Stimulated activated naive CD4-positive, alpha-beta T cell treated with Interleukin-2 at 50 U/mL for 16 hours (primary cell): ENCODE results near the gene HMGCR.

Experiments used
- DNase-seq: peaks from one replicate; lab custom pipeline; 2025; lab: John Stamatoyannopoulos, UW

Gene HMGCR

DNA sequence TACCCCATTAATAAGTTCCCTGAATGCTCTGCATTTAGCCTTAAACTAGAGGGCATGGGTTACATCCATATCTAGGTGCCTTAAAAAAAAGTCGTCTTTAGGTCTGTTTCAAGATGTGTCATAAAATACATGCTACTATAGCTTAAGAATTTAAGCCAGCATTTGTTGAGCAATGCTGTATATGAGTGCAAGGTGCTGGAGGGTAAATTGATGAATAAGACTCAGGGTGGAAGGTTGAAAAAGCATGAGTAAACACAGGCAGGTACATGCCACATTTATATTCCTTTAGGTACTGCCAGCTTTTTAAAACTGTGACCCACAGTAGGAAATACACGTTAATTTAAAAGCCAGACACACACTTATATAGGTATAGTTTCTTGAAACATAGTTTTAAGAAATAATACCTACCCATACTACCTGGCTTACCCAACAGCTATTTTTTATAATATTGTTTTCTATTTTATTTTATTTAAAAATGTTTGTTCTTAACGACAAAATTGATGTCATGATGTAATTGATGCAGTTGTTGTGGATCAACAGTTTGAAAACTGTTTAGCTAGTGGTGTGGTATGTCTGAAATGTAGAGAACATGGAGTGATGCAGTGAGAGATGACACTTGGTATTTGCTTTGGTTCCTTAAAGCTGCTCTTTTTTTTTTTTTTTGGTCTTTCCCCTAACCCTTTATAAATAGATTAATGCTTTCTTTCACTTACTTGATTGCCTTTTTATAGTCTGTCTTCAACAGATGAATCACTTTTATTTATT is 3.9 kb downstream of the HMGCR start:
- DNase-seq: no peak

DNA sequence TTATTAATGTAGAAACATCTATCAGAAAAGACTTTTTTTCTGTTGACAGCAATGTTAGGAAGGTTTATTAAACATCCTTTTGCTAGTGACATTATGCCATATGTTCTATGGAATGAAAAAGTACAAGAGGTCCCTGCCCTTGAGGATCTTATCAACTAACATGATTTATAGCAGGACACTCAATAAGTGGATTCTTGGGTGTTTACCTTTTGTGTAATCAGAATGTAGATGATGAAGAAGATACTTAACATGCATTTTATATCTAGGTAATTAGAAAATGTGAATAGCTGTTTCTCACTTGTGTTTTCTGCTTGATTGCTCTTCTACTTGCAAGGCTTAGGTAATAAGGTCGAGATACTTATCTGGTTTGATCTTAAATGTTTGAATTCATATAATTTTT is 4.9 kb downstream of the HMGCR start:
- no peak for DNase-seq

DNA sequence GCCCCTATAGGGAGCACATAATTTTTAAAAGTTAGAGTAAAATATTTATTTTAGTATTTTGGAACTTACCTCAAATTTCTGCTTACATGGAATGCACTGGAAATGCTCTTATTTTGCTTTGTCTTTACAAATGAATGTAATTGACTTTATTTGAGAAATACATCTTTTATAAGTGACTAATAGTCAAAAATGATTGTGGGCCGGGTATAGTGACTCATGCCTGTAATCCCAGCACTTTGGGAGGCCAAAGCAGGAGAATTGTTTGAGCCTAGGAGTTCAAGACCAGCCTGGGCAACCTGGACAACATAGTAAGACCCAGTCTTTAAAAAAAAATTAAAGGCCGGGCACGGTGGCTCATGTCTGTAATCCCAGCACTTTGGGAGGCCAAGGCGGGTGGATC is 5.8 kb downstream of the HMGCR start:
- DNase-seq: no peak

DNA sequence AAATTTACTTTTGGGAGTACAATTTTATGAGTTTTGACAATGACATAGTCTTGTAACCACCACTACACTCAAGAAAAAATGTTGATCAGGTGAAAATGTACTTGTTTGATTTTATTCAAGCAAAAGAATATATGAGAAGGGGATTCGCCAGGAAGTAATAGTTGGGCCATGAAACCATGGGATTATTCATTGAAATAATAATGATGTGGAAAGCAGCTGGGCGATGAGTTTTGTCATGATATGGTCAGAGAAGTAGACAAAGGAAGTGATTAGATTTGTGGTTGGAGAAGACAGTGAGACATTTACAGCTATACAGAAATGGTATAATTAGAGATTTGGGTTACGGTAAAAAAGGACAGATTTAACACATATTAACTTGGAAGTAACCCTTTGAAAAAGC is 11.2 kb downstream of the HMGCR start:
- no peak for DNase-seq

DNA sequence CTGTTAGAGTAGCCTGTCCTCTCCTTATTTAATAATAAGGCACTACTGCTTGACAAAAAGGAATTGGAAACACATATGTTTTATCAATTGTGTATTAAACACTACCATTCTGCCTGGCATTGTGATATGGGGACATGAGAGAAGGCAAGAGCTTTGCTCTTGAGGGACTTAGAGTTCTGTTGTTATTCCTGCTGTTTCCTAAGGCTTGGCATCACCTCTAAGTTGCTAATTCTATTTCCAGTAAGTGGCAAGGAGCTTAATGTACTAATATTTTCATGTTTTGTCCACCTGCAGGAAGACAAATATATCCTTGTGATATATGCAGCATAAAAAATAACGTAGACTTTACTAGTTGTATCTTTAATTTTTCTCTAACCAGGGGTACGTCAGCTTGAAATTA is 12.6 kb downstream of the HMGCR start:
- no peak for DNase-seq

DNA sequence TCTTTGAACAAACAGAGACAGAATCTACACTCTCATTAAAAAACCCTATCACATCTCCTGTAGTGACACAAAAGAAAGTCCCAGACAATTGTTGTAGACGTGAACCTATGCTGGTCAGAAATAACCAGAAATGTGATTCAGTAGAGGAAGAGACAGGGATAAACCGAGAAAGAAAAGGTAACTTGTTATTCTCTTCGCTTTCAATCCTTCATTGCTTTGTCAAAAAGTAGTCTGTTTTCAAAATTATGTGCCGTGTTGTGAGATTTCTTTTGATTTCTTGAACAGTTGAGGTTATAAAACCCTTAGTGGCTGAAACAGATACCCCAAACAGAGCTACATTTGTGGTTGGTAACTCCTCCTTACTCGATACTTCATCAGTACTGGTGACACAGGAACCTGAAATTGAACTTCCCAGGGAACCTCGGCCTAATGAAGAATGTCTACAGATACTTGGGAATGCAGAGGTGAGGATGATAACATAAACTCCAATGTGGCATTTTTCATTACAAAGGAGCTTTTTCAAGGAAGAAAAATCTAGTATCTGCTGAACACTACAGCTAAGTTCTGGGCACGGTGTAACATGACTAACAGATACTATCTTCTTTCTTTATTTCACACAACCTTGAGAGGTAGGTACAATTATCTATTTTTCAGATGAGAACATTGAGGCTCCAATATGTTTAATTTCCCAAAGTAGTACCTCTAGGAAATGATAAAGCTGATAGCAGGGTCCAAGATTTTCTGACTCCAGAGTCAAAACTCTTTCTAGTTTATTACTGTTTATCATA is 14.3 kb downstream of the HMGCR start:
- no peak for DNase-seq

DNA sequence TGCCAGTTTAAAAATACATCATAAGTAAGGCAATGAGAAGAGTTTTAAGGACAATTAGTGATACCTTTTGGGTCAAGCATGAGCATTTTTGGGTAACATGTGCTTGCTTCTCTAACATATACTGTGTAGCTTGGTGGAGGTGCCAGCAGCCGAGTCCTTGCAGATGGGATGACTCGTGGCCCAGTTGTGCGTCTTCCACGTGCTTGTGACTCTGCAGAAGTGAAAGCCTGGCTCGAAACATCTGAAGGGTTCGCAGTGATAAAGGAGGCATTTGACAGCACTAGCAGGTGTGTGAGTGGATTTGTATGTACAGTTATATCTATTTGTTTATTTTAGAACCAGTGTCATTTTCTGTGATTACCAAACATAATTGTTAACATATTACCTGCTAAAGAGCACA is 18.2 kb downstream of the HMGCR start:
- DNase-seq: no peak

DNA sequence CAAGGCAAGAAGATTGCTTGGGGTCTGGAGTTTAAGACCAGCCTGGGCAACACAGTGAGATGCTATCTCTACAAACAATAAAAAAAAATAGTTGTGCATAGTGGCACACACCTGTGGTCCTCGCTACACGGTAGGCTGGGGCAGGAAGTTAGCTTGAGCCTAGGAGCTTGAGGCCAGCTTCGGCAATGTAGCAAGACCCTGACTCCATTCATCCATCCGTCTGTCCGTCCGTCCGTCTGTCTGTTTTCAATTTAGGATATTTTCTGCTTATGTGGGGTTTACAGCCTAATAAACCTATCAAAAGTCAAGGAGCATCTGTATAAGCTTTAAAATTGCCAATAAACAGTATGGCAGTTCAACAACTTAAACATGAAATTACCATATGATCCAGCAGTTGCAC is 19.7 kb downstream of the HMGCR start:
- DNase-seq: no peak

DNA sequence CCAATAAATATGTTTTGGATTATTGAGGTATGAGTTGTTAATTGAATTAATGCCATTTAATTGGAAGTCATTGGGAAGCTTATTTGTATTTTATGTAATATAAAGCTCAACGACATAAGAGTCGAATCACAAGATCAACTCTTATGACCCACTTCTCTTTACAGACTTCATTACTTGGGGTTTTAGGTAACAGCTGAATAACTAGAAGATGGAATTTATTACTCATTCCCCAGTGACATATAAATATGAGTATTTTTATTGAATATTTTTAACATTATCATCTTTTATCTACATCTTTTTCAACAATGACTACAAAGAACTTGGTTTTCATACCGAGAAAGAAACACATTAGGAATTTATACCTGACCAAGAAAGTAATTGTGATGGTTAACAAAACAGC is 21.1 kb downstream of the HMGCR start:
- no peak for DNase-seq

DNA sequence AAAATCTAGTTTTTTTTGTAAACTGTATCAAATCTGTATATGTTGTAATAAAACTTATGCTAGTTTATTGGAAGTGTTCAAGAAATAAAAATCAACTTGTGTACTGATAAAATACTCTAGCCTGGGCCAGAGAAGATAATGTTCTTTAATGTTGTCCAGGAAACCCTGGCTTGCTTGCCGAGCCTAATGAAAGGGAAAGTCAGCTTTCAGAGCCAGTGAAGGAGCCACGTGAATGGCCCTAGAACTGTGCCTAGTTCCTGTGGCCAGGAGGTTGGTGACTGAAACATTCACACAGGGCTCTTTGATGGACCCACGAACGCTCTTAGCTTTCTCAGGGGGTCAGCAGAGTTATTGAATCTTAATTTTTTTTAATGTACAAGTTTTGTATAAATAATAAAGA is 24.3 kb downstream of the HMGCR start:
- DNase-seq: no peak

DNA sequence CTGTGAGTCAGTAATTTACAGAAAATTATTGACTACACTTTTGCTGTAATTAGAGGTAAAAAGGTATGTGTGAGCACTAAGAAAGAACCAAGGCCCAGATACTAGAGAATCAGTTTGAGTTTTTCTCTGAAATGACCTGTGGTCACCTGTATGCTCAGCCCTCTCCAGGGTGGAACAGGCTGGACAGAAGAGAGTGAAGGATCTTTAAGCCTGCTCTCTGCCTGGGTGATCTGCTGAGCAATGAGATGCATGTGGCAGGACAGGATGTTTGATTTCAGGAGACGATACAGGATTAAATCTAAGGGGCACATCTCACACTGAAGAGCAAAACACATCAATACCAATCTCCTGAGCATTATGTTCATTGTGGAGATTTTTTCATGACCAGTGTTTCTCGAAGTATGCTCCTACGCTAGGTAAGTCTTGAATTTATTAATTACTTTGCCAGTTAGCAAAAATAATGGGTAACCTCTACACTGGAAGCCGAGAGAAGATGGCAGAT is 25.5 kb downstream of the HMGCR start:
- DNase-seq: no peak

DNA sequence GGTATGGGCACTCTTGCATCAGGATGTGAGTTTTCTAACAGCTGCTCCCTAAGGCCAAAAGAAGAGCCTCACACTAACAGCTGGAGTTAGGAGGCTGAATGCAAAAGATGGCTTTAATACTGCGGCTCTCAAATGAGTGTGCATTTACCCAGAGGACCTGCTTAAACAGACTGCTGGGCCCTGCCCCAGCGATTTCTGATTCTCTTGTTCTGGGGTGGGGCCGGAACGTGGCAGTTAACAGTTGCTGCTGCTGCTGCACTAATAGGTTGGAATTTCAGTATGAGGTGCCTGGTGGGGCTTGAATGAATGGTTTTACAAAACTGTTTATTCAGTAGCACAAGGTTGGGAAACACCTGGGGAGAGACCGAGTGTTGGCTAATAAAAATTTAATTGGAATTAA is 26.1 kb downstream of the HMGCR start:
- DNase-seq: no peak

DNA sequence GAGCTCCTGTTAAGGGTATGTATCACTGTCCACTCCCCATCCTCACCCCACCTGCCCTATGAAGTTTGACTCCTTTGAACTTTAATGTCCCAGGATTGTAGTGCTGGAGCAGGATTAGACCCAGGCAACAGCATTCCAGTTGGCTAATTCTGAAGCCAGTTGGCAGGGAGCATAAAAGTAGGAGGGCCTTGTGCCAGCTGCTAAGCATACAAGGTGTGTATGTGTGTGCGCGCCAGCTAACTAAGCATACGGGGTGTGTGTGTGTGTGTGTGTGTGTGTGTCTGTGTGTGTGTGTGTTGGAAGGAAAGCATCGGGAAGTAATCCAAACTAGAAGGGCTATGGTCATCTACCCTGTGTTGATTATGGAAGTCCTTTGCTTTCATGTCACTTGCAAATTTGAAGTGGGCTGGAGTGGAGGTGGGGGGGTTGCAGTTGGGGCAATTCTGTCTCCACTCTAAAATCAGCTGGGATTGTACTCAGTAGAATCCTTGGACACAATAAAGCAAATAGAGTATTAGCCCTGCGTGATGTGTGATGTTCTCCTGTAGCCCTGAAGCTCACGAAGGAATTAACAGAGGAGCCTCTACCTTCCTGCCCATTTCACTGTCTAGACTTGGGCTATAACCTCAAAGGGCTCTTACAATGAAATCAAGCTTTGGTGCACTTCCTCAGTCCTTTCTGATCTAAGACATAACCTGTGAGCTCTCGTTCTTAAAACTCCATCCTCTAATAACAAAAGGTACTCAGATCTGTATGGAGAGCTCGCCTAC is 26.9 kb downstream of the HMGCR start:
- DNase-seq: no peak

DNA sequence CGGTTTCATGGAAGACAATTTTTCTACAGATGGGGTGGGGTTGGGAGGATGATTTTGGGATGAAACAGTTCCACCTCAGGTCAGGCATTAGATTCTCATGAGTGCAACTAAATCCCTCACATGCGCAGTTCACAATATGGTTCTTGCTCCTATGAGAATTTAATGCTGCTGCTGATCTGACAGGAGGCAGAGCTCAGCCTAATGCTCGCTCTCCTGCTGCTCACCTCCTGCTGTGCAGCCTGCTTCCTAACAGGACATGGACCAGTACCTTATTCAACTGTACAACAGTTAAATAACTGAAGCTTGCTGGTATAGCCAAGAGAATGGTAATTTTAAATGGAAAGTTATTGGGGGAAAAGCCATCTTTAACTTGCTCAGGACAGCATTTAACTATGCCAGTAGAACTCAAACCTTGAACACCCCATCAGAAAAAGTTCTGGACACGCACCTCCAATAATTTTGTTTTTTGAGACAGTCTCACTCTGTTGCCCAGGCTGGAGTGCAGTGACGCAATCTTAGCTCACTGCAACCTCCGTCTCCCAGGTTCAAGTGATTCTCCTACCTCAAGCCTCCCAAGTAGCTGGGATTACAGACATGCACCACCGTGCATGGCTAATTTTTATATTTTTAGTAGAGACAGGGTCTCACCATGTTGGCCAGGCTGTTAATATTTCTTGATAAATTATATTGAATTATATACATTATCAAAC is 27.7 kb downstream of the HMGCR start:
- DNase-seq: no peak

DNA sequence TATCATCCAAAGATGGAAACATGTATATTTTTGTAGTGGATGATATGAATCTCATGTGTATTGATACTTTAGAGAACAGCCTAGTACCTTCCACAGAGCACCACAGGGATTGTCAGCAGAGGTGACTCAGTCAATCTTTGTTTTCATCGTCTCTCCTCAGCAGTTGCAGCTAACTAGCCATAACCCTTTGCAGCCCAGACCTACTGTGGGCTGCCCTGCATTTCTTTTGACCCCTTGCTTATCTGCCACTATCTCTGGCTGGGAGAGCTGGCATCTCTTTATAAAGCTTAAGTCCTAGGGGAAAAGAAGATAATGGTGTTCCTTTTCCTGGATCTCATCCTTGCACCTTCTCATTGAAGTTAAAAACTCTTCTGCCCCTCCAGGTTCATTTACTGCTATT is 28.7 kb downstream of the HMGCR start:
- DNase-seq: no peak

DNA sequence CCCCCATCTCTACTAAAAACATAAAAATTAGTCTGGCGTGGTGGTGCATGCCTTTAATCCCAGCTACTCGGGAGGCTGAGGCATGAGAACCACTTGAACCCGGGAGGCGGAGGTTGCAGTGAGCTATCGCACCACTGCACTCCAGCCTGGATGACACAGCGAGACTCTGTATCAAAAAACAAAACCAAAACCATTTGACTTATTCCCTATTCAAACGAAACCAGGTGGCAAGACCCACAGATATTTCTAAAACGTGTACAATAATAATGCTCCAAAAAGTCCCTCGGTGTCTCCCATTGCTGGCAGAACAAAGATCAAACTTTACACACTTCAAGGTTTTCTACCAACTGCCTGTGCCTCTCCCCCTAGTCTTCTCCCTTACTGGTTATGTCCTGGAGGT is 29.8 kb downstream of the HMGCR start:
- no peak for DNase-seq

DNA sequence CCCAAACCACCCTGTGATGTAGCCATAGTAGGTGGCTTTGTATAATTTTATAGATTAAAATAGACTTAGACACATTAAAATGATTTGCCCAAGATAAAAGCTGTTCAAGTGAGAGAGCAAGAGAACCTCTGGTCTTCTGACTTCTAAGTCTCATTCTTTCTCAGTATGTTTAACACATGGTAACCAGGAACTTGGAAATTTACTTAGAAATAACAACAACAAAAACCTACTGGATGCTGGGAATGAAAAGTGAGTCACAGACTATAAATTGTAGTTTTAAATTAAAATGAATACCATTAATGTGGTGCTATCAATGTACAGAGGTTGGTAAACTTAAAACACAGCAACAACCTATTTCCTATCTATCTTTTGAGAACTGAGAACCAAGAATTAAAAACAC is 30.4 kb downstream of the HMGCR start:
- DNase-seq: no peak

DNA sequence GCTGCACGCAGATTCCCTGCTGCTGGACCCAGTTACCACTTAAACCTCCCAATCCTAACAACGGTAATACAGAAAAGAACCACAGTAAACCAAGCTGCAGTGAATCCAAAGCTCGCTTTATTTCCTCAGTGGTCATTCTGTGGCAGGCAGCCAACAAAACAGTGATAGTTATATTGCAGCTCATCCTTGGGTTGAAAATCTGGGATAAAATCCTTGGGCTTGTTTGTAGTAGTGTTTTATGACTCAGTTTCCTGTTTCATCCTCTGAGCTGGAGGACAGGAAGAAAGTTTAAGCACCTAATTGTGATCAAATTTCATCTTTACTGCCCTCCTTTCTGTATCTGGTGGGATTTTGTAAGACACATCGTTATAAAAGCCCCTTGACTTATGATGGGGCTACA is 31.4 kb downstream of the HMGCR start:
- no peak for DNase-seq

DNA sequence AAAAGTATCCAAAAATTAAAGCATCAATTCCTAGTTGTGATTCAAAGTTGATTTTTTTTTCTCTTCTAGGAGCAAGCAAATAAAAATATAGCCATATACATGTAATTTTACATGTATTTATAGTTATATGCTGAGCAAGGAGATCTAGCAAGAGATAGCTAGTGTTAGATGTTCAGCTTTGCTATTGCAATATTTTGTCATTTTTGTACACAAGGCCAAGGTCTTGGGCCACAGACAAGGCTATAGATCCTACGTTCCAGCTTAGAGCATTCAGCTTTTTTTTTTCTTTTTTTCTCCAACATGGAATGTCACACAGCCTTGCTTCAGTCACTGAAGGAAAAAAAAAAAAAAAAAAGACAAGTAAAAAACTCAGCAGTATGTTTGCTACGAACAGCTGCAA is 36.8 kb downstream of the HMGCR start:
- DNase-seq: no peak

DNA sequence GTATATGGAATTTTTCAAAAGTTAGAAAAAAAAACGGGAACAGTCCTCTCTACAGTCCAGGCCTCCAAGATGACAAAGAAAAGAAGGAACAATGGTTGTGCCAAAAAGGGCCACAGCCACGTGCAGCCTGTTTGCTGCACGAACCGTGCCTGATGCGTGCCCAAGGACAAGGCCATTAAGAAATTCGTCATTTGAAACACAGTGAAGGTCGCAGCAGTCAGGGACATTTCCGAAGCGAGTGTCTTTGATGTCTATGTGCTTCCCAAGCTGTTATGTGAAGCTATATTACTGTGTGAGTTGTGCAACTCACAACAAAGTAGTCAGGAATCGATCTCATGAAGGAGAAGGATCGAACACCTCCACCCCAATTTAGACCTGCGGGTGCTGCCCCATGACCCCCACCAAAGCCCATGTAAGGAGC is 37.4 kb downstream of the HMGCR start:
- no peak for DNase-seq

DNA sequence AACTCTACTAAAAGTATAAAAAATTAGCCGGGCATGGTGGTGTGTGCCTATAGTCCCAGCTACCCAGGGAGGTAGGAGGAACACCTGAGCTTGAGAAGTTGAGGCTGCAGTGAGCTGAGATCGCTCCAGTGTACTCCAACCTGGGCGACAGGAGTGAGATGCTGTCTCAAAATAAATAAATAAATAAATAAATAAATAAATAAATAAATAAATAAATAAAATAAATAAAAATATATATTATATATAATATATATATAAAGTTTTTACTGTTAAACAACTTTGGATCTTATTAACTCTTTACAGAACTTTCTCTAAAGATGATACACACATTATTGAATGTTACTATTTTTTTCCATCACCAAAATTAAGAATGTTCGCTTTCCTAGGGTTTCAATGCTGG is 38.4 kb downstream of the HMGCR start:
- DNase-seq: no peak

DNA sequence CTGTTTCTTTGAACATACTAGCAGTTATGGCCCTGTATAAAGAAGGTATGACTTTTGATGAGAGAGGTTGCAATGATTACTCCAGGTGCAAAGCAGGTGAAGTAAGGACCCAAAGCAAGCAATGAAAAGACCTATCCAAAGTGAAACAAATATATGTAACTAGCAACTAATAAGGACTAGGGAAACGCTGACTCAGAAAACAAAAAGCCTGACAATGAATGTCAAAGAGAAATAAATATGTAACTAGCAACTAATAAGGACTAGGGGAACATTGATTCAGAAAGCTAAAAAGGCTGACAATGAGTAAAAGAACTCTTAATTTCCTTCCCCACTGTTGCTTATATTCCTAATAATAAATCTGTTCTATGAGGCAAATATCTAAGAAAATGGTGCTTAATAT is 43.1 kb downstream of the HMGCR start:
- DNase-seq: no peak
